COLO668 (cell line): ENCODE data around the gene TUBB4B.

Source experiments
- DNase-seq: peaks from one replicate; lab custom pipeline; 2025; ENCODE audit not compliant: unreplicated experiment; lab: John Stamatoyannopoulos, UW

TUBB4B gene

DNA sequence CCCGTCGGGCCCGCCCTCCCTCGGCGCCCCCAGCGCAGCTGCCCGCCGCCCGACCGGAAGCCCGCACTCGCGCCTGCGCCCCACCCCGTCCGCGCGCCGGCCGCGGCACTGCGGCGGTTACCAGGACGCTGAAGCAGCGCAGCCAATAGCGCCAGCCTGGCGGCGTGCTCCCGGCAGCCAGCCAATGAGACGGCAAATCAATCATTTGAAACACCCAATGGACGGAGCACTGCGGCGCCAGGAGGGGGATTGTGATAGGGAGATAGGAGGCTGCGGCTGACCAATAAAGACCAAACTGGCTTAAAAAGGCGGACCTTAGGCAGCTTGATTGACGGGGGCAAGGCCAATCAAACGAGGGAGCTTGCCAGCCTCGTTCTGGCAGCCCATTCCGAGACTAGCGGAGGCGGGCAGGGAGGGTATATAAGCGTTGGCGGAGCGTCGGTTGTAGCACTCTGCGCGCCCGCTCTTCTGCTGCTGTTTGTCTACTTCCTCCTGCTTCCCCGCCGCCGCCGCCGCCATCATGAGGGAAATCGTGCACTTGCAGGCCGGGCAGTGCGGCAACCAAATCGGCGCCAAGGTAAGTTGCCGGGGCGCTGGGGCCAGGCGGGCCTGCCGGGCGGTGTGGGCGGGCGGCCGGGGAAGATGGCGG is at the start of gene TUBB4B:
Gene TUBB4B, plus strand, starts transcription at position 447 of the 649 bp plus-strand sequence. Its CDS starts 74 bp downstream, at position 521.
- peak; percentile 99 for DNase-seq

DNA sequence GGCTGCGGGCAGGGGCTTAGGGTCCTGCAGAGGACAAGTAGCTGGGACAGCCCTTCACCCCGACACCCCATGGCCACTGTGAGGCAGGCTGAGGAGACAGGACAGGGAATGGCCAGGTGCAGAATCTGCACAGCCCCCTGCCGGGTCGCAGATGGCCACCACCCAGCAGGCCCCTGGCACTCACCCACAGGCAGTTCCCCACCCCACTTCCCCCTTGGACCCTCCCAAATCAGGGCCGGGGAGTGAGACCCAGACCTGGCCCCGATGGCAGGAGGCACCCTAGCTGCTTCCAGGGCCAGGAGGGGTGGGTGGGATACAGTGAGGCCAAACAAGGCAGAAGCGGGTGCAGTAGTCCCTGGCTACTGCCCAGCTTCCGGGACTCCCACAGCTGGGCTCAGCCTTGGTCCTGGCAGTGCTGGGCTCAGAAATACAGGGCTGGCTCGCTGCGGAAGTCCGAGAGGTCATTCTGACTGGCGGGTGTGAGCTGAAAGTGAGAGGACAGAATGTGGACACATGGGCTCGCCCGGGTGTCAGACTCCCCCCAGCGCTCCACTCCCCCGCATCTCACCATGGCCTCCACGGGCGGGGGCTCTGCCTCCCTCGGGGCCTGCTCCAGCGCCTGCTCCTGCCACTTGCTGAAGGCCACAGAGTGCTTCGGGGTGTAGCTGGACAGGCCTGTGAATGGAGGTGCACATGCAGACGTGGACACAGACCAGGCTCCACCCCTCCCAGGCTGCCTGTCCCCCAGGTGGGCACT is 49.2 kb upstream of the TUBB4B start:
- no peak for DNase-seq

DNA sequence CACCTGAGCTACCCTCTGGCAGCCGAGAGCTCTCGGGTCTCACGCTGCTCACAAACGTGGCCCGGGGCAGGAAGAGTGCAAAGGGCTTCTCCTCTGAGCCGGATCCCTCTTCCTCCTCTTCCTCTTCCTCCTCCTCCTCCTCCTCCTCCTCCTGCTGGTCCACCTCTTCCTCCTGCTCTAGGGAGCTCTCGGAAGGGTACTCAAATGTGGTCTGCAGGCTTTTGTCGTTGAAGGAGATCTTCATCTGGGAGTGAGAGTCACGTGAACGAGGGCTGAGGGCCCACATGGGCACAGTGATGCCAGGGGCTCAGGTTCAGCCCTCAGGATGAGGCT is 48.7 kb upstream of the TUBB4B start:
- no peak for DNase-seq

DNA sequence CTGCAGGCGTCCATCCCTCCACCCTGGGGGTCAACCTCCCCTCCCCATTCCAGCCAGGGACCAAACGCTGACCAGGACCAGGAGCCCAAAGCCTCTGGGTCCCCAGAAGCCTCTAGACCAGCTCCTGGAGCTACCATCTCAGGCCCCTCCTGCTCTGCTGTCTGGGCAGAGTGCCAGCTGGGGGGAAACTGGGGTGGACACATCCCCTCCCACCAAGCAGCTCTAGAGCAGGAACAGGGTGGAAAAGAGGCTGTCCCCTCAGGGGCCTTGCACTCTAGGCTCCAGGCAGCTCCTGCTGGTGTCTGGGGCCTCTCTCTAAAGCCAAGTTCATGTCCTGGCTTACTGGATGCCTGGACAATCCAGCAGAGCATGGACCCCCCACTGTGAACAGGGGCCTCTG is 48.2 kb upstream of the TUBB4B start:
- DNase-seq: no peak

DNA sequence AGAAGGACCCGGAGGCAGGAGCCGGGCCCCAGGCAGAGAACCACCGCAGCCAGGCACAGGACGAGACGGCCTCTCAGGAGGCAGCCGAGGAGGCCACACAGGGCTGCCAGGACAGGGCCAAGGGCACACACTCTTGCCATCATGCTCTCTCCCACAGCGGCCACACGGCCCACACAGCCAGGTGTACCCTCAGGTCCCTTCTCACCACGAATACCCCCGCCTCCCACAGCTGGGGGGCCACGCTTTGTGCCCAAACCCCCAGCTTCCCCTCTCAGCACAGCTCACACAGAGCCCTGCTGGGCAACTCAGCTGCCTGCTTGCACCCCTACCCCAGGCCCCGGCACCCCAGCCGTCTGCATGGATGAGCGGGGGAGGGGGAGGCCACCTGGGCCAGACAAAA is 47.3 kb upstream of the TUBB4B start:
- peak; percentile 44 for DNase-seq

DNA sequence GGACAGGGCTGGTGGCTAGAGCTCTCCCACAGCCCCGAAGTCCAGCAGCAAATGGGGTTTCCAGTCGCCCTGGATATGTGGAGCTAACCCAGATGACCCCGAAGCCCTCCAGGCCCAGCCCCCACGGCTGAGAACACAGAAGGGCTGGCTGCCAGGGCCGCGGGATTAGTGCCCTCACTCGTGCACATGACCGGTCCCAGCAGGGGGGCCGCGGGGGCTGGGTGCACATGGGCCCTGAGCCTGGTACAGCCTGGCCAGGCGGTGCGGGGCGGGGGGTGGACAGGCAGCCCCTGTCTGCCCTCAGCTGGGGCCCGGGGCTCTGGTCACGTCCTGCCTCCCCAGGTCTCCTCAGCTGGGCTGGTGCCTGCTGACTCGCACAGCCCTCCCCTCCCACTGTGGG is 46.7 kb upstream of the TUBB4B start:
- peak; percentile 74 for DNase-seq

DNA sequence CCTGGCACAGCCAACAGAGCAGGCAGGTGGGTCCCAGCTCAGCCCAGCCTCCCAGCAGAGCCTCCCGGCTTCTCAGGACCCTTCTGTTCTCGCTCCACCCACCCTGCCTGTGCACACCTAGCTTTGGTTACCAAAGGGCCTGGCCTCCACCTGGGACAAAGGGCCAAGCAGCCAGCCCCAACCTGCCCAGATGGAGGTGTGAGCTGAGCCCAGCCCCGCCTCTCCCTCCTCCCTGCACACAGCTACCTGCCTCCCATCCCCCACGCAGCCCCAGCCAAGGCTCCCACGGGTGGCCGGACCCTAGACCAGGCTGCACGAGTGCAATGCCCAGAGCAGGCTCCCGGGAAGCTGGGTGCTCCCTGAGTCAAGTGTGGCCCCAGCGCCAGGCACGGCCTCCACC is 46.2 kb upstream of the TUBB4B start:
- DNase-seq: peak; percentile 88

DNA sequence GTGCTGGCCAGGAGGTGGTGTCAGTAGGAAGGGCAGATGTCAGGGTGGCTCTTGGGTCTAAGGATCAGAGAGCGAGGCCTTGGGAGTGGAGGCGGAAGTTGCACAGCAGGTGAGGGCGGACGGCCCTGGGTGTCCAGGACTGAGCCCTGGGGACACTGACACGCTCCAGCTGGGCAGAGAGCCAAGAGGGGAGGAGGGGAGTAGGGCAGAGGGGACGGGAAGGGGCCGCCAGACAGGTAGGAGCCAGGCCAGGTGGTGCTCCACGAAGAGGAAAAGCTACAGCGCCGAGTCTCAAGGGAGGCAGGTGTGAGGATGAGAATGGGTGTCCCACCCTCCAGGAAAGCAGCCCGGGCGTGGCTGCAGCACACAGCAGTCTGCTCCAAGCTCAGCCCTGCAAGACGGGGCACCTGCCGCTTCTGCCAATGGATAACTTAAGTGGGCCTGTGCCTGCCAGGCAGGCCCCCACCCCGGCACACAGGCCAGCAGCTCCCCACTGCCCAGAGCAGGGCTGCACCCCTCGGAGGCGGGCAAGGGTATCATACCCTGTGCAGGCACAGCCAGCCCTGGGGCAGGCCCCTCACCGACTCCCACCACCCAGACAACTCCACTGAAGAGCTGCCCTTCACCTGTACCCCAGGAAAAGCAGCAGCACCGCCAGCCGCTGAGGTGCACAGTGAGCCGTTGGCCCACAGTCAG is 45.4 kb upstream of the TUBB4B start:
- DNase-seq: peak; percentile 99

DNA sequence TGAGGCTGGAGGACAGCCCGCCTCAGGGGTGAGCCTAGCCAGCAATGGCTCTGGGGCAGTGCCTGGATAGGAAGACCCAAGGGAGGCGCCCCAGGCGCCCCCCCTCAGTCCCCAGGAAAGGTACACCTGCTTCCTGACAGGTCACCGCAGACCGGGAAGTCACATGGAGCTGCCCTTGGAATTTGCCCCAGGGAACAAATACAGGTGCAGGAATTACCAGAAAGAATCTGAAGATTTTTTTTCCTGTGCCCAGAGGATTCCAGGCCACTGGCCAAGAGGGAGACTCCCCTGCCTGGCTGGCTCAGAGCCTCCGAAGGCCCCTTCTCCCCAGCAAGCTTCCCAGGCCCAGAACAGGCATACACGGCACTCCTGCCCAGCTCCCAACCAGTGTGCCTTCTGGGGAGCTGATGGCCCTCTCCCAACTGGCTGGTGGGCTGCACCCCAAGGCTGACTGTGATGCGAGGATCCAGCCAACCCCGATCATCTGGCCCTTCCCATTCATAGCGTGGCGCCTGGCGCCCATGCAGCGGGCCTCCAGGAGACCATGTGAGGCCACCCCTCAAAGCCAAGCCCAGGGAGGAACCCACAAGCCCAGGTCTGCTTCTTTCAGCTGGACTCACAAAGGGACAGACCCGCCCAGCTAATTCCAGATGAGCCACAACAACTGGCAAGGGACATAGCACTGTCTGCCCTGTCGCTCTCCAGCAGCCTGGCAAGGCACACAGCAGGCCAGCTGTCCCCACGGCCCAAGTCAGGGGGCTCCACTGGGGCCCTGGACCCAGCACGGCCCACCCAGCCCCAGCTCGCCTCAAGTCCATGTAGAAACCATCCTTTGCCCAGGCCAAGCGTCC is 42.8 kb upstream of the TUBB4B start:
- peak; percentile 75 for DNase-seq

DNA sequence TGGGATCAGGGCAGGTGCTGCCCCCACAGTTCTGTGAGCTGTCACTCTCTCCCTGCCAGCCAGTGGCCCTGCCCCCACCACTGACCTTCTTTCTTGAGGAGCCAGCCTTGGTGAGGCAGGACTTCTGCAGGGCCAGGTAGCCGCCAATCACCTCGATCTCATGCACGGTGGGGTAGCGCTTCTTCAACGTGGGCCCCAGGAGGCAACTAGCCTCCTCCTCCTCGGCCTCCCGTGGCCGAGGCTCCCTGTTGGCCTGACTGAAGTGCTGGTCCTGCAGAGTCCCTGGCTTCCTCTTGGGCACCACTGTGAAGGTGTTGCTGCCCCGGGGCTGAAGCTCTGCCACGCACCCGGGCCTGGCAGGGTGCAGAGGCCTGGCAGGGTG is 42.2 kb upstream of the TUBB4B start:
- DNase-seq: peak; percentile 27

DNA sequence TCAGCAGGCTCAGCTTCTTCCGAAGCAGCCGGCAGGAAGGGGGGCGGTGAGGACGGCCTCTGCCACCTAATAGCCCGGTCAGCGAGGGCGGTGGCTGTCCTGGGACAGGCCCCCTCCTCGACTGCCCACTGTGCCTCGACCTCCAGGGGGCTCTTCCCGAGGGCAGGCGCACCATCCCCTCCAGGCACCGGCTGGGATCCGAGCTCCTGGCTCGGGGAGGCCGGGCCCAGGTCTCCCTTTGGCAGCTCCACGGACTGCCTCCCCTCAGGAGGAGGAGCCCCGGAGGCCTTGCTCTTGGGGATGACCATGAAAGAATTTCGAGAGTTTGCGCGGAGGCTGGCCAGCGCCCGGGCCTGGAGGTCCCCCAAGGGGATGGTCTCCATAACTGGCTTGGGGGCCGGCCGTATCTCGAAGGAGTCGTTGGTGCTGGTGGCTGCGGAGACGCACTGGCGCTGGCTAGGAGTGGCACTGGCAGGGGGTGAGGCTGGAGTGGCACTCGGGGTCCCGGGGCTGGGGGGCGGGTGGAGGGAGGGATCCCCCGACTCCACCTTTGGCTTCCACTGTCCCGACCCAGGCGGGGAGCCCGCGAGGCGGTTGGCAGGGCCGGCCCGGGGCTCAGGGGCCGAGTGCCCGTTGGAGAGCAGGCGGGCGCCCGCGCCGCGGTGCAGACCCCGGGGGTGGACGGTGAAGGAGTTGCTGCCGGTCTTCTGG is 41.5 kb upstream of the TUBB4B start:
- DNase-seq: peak; percentile 30

DNA sequence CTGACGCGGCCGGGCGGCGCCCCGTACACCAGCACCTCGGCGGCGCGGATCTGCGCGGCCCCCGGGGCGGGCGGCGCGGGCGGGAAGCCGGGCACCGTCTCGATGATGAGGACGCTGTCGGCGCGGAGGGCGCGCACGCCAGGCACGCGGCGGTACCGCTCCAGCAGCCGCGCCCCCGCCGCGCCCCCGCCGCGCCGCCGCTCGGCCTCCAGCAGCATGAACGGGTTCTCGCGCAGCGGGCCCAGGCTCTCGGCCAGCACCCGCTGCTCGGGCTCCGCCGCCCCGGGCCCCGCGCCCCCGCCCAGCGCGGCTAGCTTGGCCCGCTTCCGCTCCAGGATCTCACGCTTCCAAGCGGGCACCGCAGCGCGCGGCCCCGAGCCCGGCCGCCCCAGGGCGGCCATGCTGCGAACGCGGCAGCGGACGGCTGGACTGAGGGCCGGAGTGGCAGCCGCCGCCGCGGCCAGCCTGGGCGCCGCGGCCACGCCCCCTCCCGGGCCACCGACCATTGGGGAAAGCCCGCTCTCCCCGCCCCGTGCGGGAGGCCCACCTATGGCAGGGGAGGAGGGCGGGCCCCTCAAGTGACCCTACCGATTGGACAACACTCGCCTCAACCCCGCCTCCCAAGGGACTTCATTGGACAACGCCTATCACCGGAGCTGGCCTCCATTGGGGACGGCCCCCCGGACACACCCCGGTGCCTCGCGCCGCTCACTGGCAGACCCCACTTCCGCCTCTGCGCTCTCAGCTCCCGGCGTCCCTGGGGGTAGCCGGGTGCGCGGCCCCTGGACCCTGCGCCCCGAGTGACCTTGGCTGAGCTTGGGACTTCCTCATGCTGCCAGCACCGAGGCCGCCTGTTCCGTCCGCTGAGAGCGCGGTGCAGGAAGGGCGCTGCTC is 40.5 kb upstream of the TUBB4B start, which contains the start of gene TPRN:
Gene TPRN, minus strand, starts transcription at position 431 of the 894 bp plus-strand sequence. Its CDS starts 30 bp downstream, at position 401.
- peak; percentile 99 for DNase-seq

DNA sequence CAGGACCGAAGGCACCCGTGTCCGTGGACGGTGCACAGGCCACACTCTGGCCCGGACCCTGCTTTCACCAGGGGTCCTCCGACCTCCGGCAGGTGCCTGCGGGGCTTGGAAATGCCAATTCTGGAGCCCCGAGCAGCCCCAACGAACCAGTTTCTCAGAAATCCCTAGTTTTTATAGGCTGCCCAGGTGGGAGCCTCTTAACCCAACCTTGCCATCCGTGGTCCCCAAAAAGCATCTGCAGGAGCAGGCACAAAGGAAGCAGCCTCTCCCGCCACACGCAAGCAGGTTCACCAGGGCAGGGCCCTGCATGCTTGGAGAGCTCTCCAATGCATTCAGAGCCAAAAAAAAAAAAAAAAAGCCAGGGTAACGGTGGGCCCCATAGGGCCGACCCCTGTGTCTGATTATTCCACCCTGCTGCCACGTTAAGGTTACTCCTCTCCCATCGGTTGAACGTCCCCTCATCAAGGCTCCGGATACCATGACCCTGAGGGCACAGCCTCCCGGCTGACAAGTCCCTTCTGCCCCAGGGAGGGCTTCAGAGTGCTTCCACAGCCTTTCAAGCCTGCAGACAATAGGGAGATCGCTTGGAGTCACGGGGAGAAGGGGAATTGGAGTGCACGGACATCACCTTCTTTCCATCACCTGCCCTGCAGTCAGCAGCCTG is 39.8 kb upstream of the TUBB4B start:
- DNase-seq: no peak

DNA sequence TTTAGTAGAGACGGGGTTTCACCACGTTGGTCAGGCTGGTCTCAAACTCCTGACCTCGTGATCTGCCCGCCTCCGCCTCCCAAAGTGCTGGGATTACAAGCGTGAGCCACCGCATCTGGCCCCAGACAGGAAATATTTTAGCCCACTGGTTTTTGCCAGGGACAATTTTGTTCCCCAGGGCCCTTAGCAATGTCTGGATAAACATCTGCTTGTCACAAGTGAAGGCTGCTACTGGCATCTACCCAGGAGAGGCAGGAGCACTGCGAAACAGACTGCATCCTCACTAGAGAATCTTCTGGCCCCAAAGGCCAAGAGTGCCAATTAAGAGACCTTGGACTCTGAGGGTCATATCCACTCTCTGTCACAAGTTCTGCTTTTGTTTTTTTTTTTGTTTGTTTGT is 38.1 kb upstream of the TUBB4B start:
- no peak for DNase-seq

DNA sequence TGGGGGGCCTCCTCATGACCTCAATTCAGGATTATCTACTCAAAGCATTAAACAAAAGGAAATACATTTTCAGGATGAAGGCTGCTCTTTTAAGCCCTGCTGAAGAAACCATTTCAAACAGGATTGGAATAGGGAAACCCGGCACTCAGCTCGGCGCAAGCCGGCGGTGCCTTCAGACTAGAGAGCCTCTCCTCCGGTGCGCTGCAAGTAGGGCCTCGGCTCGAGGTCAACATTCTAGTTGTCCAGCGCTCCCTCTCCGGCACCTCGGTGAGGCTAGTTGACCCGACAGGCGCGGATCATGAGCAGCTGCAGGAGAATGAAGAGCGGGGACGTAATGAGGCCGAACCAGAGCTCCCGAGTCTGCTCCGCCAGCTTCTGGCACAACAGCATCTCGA is 36.4 kb upstream of the TUBB4B start:
- no peak for DNase-seq

DNA sequence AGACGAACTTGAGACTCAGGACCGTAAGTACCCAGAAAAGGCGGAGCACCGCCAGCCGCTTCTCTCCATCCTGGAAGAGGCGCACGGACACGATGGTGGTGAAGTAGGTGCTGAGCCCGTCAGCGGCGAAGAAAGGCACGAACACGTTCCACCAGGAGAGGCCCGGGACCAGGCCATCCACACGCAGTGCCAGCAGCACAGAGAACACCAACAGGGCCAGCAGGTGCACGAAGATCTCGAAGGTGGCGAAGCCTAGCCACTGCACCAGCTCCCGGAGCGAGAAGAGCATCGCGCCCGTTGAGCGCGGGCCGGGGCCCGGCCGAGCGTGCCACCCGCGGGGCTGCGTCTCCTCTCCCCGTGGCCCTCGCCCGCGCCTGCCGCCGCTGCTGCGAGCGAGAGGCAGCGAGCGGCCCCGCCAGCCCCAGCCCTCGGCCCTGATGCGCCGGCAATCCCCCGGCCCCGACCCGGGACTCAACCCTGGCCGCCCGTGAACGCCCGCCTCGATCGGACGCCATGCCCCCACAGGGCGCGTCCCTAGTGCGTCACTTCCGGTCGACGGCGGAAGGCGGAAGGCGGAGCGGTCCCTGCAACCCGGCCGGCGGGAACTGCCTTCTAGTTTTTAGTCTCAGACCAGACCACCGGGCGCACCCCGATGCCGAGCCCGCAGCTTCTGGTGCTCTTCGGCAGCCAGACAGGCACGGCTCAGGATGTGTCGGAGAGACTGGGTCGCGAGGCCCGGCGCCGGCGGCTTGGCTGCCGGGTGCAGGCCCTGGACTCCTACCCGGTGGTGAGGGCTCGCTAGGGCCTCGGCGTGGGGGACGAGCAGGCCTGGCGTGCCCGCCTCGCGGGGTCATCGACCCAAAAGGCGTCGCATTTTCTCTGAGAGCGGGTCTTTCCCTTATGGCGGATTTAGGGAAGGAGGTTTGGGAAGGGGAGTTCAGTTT is 35.7 kb upstream of the TUBB4B start, which contains the start of the genes NDOR1 and TMEM203:
Gene NDOR1, plus strand, starts transcription at position 575 of the 944 bp plus-strand sequence. Its CDS starts 78 bp downstream, at position 653.
Gene TMEM203, minus strand, starts transcription at position 523 of the 944 bp plus-strand sequence. Its CDS starts 234 bp downstream, at position 289.
- DNase-seq: peak; percentile 93

DNA sequence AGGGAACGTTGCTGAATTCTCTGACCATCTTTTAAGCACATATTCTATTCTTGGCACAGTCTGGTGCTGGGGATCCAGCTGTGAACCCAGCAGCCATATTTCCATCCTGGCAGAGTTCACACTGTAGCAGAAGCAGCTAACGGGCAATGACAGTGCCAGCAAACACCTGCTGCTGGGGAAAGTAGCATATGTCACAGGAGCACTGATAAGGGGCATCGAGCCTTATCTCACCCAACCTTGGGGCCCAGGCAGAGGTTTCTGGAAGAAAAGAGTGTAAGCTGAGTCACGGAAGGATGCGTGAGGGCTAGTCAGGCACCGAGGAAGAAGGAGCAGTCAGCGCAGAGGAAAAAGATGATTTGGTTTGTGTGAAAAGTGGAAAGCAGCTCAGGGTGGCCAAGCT is 34.5 kb upstream of the TUBB4B start:
- no peak for DNase-seq

DNA sequence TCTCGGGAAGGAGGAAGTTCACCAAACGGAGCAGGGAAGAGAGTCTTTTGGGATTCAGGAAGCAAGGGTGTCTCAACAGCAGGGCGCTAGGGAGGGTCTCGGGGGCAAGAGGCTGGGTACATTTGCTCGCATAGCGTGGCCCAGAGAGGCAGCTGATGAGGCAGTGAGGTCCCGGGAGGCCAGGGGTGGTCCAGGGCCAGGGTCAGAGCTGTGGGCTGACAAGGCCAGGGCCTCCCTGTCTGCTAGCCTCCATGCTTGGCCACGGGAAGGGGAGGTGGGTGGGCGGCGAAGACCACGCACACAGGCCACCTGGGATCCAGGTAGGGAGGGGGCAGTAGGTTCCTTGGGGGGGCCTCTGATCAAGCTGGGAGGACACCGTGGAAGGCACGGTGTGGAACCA is 29.6 kb upstream of the TUBB4B start:
- DNase-seq: no peak
